HepG2 (cell line): Measurements from ENCODE around the gene ERCC4. TPM values are rescaled to one million over a fixed set of nuclear protein-coding genes. Genes with fewer than 3 reads are reported as not detected.
A peak's percentile ranks its signal among the peaks of the same experiment; 100 is the strongest.

ENCODE experiments used
- CREB1 ChIP-seq, 2 experiments: fragments of 450-650 bp in 1 of 2; IDR thresholded peaks; 2 replicates each; pipeline ENCODE4 v1.6.1; 2016 to 2017; ENCODE audit warnings: control low read depth in 1 of 2, mild to moderate bottlenecking in 1 of 2, missing compliant biosample characterization in 1 of 2, missing genetic modification characterization in 1 of 2
- DNMT1 ChIP-seq: sonication (generic); formaldehyde crosslinking; IDR thresholded peaks from 2 replicates; pipeline ENCODE4 v1.5.1; 2020; ENCODE audit warnings: mild to moderate bottlenecking, missing genetic modification reagents
- ELF3 ChIP-seq: IDR thresholded peaks from 2 replicates; pipeline ENCODE4 v1.6.1; 2016; ENCODE audit warnings: missing genetic modification reagents, missing compliant biosample characterization
- FOXK1 ChIP-seq: sonication (generic); formaldehyde crosslinking; IDR thresholded peaks from 2 replicates; pipeline ENCODE4 v1.4.0; 2020; ENCODE audit warnings: low read depth, missing genetic modification reagents, borderline replicate concordance
- GABPB1 ChIP-seq: IDR thresholded peaks from 2 replicates; pipeline ENCODE4 v1.6.1; 2016; ENCODE audit warnings: mild to moderate bottlenecking, missing genetic modification reagents, moderate library complexity, missing compliant biosample characterization
- HOXA7 ChIP-seq: sonication (generic); formaldehyde crosslinking; IDR thresholded peaks from 2 replicates; pipeline ENCODE4 v1.8.1; 2022; ENCODE audit warnings: mild to moderate bottlenecking, missing genetic modification reagents, moderate library complexity
- IKZF4 ChIP-seq: sonication (generic); formaldehyde crosslinking; IDR thresholded peaks from 2 replicates; pipeline ENCODE4 v1.5.1; 2020; ENCODE audit warnings: borderline replicate concordance, mild to moderate bottlenecking, low read depth, missing genetic modification reagents; ENCODE audit errors: not compliant biosample characterization
- IRX3 ChIP-seq: sonication (generic); formaldehyde crosslinking; IDR thresholded peaks from 2 replicates; pipeline ENCODE4 v1.8.1; 2023; ENCODE audit warnings: mild to moderate bottlenecking, low read depth, missing genetic modification reagents, borderline replicate concordance
- KLF9 ChIP-seq: IDR thresholded peaks from 2 replicates; pipeline ENCODE4 v1.6.1; 2016; ENCODE audit warnings: low read depth
- MAFG ChIP-seq: sonication (generic); formaldehyde crosslinking; IDR thresholded peaks from 2 replicates; pipeline ENCODE4 v1.5.1; 2020; ENCODE audit warnings: mild to moderate bottlenecking, missing genetic modification reagents
- MEIS1 ChIP-seq: sonication (generic); formaldehyde crosslinking; IDR thresholded peaks from 2 replicates; pipeline ENCODE4 v1.9.0; 2021; ENCODE audit warnings: mild to moderate bottlenecking, missing genetic modification reagents, moderate library complexity, borderline replicate concordance
- ONECUT2 ChIP-seq: sonication (generic); formaldehyde crosslinking; IDR thresholded peaks from 2 replicates; pipeline ENCODE4 v1.4.0; 2020; ENCODE audit warnings: missing genetic modification reagents
- PATZ1 ChIP-seq: sonication (generic); formaldehyde crosslinking; IDR thresholded peaks from 2 replicates; pipeline ENCODE4 v1.4.0; 2020; ENCODE audit warnings: missing genetic modification reagents
- REL ChIP-seq: sonication (generic); formaldehyde crosslinking; conservative IDR thresholded peaks from 2 replicates; pipeline ENCODE4 v1.8.0; 2022; ENCODE audit warnings: mild to moderate bottlenecking, missing genetic modification reagents, moderate library complexity
- WIZ ChIP-seq: sonication (generic); formaldehyde crosslinking; IDR thresholded peaks from 2 replicates; pipeline ENCODE4 v1.5.1; 2020; ENCODE audit warnings: mild to moderate bottlenecking, missing genetic modification reagents
- ZIK1 ChIP-seq: sonication (generic); formaldehyde crosslinking; IDR thresholded peaks from 2 replicates; pipeline ENCODE4 v1.5.0; 2020; ENCODE audit warnings: mild to moderate bottlenecking, low read depth, missing genetic modification reagents, borderline replicate concordance
- ZNF12 ChIP-seq: sonication (generic); formaldehyde crosslinking; IDR thresholded peaks from 2 replicates; pipeline ENCODE4 v1.5.0; 2020; ENCODE audit warnings: missing genetic modification reagents
- ZNF251 ChIP-seq: sonication (generic); formaldehyde crosslinking; IDR thresholded peaks from 2 replicates; pipeline ENCODE4 v1.9.0; 2021; ENCODE audit warnings: mild to moderate bottlenecking, missing genetic modification reagents
- ZNF629 ChIP-seq: sonication (generic); formaldehyde crosslinking; conservative IDR thresholded peaks from 2 replicates; pipeline ENCODE4 v1.5.0; 2020; ENCODE audit warnings: missing genetic modification reagents
- ZNF737 ChIP-seq: sonication (generic); formaldehyde crosslinking; IDR thresholded peaks from 2 replicates; pipeline ENCODE4 v1.5.0; 2020; ENCODE audit warnings: missing genetic modification reagents, mild to moderate bottlenecking, borderline replicate concordance
- ZNF790 ChIP-seq: sonication (generic); formaldehyde crosslinking; IDR thresholded peaks from 2 replicates; pipeline ENCODE4 v1.8.0; 2022; ENCODE audit warnings: missing genetic modification reagents, mild to moderate bottlenecking, borderline replicate concordance
- ZNF878 ChIP-seq: sonication (generic); formaldehyde crosslinking; IDR thresholded peaks from 2 replicates; pipeline ENCODE4 v1.8.1; 2023; ENCODE audit warnings: mild to moderate bottlenecking, missing genetic modification reagents, moderate library complexity
- polyA plus RNA-seq, 8 experiments: library from polyadenylated mRNA; depleted of rRNA in 3 of 8; stranded (reverse) in 7 of 8; unstranded in 1 of 8; fragments of >200 nt; fragmentation: Illumina TruSeq in 4 of 8; extraction: Trizol in 4 of 8; gene quantifications; 2 replicates each; pipeline versions ENCODE4 v1.2.1 to v1.2.3, GENCODE V29; 2011 to 2016; ENCODE audit warnings: low read depth in 4 of 8, missing spikeins in 1 of 8, mixed read lengths in 1 of 8; ENCODE audit not compliant: insufficient read depth in 1 of 8
- total RNA-seq, 5 experiments: library from RNA; depleted of rRNA; stranded (reverse); fragments of >200 nt; fragmentation: Illumina TruSeq; extraction: Trizol; gene quantifications; 2 replicates each; pipeline ENCODE4 v1.2.3, GENCODE V29; 2016; ENCODE audit warnings: low read depth in 1 of 5
- TF ChIP-seq, protein P1 (sequence below): sonication (generic); formaldehyde crosslinking; IDR thresholded peaks from 2 replicates; pipeline ENCODE4 v1.5.0; 2020; ENCODE audit warnings: missing genetic modification reagents, mild to moderate bottlenecking, borderline replicate concordance
- TF ChIP-seq, protein P2 (sequence below): sonication (generic); formaldehyde crosslinking; IDR thresholded peaks from 2 replicates; pipeline ENCODE4 v1.4.0; 2020; ENCODE audit warnings: missing genetic modification reagents, mild to moderate bottlenecking, borderline replicate concordance
- TF ChIP-seq, protein P3 (sequence below): sonication (generic); formaldehyde crosslinking; IDR thresholded peaks from 2 replicates; pipeline ENCODE4 v1.8.0; 2022; ENCODE audit warnings: mild to moderate bottlenecking, missing genetic modification reagents, moderate library complexity

Gene ERCC4
- total and polyA plus RNA-seq, 2 of the 13 experiments (the other 11 are each of a cell fraction or from before 2014, with no cell fraction given) = 5.4 to 15.2 TPM

DNA sequence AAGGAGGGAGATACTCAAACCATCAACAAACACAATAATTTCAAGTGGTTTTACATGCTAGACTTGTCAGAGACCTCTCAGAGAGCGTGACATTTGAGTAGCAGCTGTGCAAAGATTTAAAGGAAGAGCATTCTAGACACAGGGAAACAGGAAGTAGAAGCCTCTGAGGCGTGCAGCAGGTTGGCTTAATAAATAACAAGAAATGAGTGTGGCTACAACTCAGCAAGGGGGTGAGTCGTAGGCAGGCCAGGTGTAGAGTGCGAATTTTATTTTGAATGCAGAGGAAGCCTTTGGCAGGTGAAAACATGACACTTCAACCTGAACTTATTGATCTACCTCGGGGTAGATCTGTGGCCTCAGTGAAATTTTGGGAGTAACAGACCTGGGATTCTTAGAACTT is 78.0 kb downstream of the ERCC4 start (continued):
- TF ChIP-seq KLF9 (CRISPR knock-in tag) (no peak), HOXA7 (no peak), ZNF790 (CRISPR knock-in tag) (no peak), IRX3 (CRISPR knock-in tag) (no peak), ZNF251 (no peak), ZNF629 (CRISPR knock-in tag) (no peak), MAFG (CRISPR knock-in tag) (no peak), ZNF12 (CRISPR knock-in tag) (no peak), CREB1 (IDR thresholded peaks at IDR 0.05) (no peak), CREB1 (CRISPR knock-in tag; IDR thresholded peaks at IDR 0.05) (no peak), REL (no peak), IKZF4 (CRISPR knock-in tag) (no peak), ZNF737 (CRISPR knock-in tag) (no peak), ZIK1 (CRISPR knock-in tag) (no peak), WIZ (CRISPR knock-in tag) (0 out of 2 replicates have a peak, but pooled peaks have one; percentile 67), PATZ1 (CRISPR knock-in tag) (no peak), ONECUT2 (CRISPR knock-in tag) (no peak), MEIS1 (CRISPR knock-in tag) (no peak), FOXK1 (peak; percentile 47; the same call in 1 of the 2 replicates), ZNF878 (CRISPR knock-in tag) (no peak), DNMT1 (CRISPR knock-in tag) (no peak), GABPB1 (peak; percentile 59), ELF3 (CRISPR knock-in tag) (peak; percentile 98)
- TF ChIP-seq, protein P1, sequence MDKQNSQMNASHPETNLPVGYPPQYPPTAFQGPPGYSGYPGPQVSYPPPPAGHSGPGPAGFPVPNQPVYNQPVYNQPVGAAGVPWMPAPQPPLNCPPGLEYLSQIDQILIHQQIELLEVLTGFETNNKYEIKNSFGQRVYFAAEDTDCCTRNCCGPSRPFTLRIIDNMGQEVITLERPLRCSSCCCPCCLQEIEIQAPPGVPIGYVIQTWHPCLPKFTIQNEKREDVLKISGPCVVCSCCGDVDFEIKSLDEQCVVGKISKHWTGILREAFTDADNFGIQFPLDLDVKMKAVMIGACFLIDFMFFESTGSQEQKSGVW = no peak
- TF ChIP-seq, protein P2, sequence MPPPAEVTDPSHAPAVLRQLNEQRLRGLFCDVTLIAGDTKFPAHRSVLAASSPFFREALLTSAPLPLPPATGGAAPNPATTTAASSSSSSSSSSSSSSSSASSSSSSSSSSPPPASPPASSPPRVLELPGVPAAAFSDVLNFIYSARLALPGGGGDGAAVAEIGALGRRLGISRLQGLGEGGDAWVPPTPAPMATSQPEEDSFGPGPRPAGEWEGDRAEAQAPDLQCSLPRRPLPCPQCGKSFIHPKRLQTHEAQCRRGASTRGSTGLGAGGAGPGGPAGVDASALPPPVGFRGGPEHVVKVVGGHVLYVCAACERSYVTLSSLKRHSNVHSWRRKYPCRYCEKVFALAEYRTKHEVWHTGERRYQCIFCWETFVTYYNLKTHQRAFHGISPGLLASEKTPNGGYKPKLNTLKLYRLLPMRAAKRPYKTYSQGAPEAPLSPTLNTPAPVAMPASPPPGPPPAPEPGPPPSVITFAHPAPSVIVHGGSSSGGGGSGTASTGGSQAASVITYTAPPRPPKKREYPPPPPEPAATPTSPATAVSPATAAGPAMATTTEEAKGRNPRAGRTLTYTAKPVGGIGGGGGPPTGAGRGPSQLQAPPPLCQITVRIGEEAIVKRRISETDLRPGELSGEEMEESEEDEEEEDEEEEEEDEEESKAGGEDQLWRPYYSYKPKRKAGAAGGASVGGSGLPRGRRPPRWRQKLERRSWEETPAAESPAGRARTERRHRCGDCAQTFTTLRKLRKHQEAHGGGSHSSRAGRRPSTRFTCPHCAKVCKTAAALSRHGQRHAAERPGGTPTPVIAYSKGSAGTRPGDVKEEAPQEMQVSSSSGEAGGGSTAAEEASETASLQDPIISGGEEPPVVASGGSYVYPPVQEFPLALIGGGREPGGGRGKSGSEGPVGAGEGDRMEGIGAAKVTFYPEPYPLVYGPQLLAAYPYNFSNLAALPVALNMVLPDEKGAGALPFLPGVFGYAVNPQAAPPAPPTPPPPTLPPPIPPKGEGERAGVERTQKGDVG (CRISPR knock-in tag) = no peak
- TF ChIP-seq, protein P3, sequence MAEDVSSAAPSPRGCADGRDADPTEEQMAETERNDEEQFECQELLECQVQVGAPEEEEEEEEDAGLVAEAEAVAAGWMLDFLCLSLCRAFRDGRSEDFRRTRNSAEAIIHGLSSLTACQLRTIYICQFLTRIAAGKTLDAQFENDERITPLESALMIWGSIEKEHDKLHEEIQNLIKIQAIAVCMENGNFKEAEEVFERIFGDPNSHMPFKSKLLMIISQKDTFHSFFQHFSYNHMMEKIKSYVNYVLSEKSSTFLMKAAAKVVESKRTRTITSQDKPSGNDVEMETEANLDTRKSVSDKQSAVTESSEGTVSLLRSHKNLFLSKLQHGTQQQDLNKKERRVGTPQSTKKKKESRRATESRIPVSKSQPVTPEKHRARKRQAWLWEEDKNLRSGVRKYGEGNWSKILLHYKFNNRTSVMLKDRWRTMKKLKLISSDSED = no peak
